ENCODE results near the gene CRLF2.
"Not testable (repeated sequence)": the region's sequence is repeated elsewhere in the genome, so short reads cannot be mapped to it uniquely, and the experiment has no call there.

The CRLF2 gene

DNA sequence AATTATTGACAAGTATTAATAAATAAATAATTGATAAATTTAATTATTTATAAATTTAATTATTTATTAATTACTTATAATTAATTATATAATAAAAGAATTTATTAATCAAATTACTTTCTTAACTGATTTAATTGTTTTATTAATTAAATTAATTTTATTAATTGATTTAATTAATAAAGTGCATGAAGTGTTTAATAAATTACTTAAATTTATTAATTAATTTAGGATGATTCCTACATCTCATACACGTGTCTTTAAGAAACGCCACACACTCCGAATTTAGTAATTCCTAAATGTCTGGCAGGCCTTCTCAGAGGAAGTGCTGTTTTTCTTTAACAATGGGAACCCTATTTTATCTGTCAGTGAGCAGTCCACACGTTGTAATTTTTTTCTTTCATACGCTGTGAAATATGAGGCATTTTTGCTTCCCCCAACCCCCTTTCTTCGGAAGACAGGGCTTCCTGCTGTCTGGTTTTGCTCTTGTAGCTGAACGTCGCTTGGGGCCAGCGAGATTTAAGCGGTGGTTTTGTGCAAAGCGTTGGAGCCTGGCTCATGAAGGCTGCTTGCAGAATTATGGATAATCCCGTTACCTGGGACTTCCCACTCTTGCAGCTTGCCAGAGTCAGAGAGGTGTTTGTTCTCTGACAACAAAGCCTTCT, 46.8 kb downstream of the CRLF2 start:
- no peak overlapping the region for H3K27ac ChIP-seq
- no peak for DNase-seq

DNA sequence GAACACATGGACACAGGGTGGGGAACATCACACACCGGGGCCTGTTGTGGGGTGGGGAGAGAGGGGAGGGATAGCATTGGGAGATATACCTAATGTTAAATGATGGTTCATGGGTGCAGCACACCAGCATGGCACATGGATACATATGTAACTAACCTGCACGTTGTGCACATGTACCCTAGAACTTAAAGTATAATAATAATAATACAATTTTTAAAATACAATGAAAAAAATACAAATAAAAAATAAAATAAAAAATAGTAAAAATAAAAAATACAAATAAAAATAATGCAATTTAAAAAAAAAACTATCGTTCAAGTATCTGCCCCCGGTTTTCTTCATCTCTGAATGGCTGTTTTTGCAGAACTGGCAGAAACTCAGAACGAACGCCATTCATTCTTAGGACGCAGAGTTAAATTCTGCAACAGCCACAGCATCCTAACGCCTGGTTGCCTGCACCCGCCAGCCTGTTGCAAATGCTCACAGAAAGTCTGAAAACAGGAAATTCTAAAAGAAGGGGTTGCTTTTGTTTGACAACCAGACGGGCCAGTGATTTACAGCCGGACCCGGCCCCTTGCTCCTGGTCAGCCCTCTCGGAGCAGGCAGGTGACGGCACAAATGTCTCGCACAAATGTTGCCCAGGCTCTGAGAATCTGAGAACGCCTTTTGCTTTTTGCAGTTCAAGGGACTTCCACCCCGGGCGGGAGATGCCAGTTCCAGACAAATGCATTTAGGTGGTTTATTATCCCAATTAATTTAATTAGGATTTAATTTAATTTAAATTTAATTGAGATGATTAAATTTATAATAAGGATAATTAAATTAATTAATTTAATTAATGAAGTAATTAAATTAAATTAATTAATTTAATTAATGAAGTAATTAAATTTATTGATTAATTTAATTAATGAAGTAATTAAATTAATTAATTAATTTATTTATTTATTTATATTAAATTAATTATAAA, 47.8 kb downstream of the CRLF2 start:
- no peak overlapping the region for H3K4me3 ChIP-seq (ENCODE audit: low read depth, low read length)
- H3K27ac ChIP-seq, result no peak overlapping the region
- no peaks in the 10 kb centered on the region for H3K27me3 ChIP-seq (replicated peaks)
- no peaks in the 10 kb centered on the region for H3K36me3 ChIP-seq (replicated peaks)
- TF ChIP-seq, protein P1, sequence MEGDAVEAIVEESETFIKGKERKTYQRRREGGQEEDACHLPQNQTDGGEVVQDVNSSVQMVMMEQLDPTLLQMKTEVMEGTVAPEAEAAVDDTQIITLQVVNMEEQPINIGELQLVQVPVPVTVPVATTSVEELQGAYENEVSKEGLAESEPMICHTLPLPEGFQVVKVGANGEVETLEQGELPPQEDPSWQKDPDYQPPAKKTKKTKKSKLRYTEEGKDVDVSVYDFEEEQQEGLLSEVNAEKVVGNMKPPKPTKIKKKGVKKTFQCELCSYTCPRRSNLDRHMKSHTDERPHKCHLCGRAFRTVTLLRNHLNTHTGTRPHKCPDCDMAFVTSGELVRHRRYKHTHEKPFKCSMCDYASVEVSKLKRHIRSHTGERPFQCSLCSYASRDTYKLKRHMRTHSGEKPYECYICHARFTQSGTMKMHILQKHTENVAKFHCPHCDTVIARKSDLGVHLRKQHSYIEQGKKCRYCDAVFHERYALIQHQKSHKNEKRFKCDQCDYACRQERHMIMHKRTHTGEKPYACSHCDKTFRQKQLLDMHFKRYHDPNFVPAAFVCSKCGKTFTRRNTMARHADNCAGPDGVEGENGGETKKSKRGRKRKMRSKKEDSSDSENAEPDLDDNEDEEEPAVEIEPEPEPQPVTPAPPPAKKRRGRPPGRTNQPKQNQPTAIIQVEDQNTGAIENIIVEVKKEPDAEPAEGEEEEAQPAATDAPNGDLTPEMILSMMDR (IDR thresholded peaks at IDR 0.05; ENCODE audit: low read depth, low read length, missing control alignments), result no peak
- no peak for DNase-seq
- in situ Hi-C loops (cut with HindIII; ENCODE audit: low pct_ligation_motif_present, low sequenced_read_pairs), result no loop called here

More for the DNA sequence above, 46.8 kb downstream of the CRLF2 start:
- in situ Hi-C loops (cut with HindIII; ENCODE audit: low pct_ligation_motif_present, low sequenced_read_pairs), result no loop called here
- no peak overlapping the region for H3K4me3 ChIP-seq (ENCODE audit: low read depth, low read length)
- TF ChIP-seq, protein P1 (IDR thresholded peaks at IDR 0.05; ENCODE audit: low read depth, low read length, missing control alignments), result no peak
- no peaks in the 10 kb centered on the region for H3K27me3 ChIP-seq (replicated peaks)
- no peaks in the 10 kb centered on the region for H3K36me3 ChIP-seq (replicated peaks)

DNA sequence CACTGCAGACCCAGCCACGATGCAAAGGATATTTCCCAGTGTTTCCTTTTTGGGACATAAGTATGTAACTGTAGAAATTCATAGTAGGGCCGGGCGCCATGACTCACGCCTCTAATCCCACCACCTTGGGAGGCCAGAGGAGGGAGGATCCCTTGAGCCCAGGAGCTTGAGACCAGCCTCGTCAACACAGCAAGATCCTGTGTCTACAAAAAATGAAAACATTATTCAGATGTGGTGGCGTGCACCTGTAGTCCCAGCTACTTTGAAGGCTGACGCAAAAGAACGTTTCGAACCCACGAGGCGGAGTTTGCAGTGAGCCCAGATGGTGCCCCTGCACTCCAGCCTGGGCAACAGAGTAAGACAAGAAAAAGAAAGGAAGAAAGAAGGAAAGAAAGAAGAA, 49.2 kb downstream of the CRLF2 start:
- Histone ChIP-seq H3K4me3 (ENCODE audit: low read depth, low read length) (no peak overlapping the region), H3K27ac (no peak overlapping the region), H3K27me3 (replicated peaks) (no peaks in the 10 kb centered on the region), H3K36me3 (replicated peaks) (no peaks in the 10 kb centered on the region)
- DNase-seq, result no peak
- TF ChIP-seq, protein P1 (IDR thresholded peaks at IDR 0.05; ENCODE audit: low read depth, low read length, missing control alignments), result no peak
- in situ Hi-C loops (cut with HindIII; ENCODE audit: low pct_ligation_motif_present, low sequenced_read_pairs), result no loop called here

DNA sequence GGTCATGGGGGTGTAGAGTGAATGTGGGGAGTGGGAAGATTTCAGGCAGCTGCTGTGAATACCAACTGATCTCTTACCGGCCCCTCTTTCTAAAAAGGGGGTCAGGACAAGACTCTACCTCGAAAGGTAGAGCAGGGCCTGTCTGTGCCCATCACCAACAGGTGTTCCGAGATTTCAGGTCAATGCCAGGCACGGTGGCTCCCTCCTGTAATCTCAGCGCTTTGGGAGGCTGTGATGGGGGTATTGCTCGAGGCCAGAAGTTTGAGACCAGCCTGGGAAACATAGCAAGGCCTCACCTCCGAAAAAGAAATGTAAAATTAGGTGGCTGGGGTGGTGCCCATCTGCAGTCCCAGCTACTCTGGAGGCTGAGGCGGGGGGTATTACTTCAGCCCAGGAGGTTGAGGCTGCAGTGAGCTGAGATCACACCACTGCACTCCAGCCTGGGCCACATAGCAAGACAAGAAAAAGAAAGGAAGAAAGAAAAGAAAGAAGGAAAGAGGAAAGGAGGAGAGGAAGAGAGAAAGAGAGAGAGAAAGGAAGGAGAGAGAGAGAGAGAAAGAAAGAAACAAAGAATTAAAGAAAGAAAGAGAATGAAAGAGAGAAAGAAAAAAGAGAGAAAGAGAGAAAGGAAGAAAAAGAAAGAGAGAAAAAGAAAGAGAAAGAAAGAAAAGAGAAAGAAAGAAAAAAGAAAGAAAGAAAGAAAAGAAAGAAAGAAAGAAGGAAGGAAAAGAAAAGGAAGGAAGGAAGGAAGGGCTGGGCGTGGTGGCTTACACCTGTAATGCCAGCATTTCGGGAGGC, 50.1 kb downstream of the CRLF2 start:
- Histone ChIP-seq H3K27ac (no peak overlapping the region), H3K27me3 (replicated peaks) (no peaks in the 10 kb centered on the region), H3K36me3 (replicated peaks) (no peaks in the 10 kb centered on the region), H3K4me3 (ENCODE audit: low read depth, low read length) (no peak overlapping the region)
- in situ Hi-C loops (cut with HindIII; ENCODE audit: low pct_ligation_motif_present, low sequenced_read_pairs), result no loop called here
- no peak for DNase-seq
- TF ChIP-seq, protein P1 (IDR thresholded peaks at IDR 0.05; ENCODE audit: low read depth, low read length, missing control alignments), result no peak

DNA sequence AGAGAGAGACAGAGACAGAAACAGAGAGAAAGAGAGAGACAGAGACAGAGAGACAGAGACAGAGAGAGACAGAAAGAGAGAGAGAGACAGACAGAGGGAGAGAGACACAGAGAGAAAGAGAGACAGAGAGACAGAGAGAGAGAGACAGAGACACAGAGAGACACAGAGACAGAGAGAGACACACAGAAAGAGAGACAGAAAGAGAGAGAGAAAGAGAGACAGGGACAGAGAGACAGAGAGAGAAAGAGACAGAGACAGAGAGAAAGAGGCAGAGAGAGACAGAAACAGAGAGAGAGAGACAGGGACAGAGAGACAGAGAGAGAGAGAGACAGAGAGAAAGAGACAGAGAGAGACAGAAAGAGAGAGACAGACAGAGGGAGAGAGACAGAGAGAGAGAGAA, 52.9 kb downstream of the CRLF2 start:
- no peaks in the 10 kb centered on the region for H3K27me3 ChIP-seq (replicated peaks)
- in situ Hi-C loops (cut with HindIII; ENCODE audit: low pct_ligation_motif_present, low sequenced_read_pairs), result no loop called here

DNA sequence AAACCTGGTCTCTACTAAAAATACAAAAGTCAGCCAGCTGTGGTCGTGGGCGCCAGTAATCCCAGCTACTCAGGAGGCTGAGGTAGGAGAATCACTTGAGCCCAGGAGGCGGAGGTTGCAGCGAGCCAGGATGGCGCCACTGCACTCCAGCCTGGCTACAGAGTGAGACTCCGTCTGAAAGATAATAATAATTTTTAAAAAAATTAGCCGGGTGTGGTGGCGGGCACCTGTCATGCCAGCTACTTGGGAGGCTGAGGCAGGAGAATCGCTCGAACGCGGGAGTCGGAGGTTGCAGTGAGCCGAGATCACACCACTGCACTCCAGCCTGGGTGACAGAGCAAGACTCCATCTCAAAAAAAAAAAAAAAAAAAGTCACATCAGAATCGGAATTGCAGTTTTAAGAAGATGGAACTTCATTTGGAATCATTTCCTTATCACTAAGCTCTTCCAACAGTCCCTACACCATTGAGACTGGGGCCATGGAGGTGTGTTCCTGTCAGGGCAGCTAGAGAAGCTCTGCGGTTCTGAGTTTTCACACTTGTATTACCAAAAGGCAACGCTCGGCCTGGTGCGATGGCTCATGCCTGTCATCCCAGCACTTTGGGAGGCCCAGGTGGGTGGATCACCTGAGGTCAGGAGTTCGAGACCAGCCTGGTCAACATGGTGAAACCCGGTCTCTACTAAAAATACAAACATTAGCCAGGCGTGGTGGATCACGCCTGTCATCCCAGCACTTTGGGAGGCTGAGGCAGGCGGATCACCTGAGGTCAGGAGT, 55.6 kb downstream of the CRLF2 start:
- H3K36me3 ChIP-seq (replicated peaks); H3K4me3 ChIP-seq (ENCODE audit: low read depth, low read length); H3K27me3 ChIP-seq (replicated peaks); H3K27ac ChIP-seq; in situ Hi-C loops (cut with HindIII; ENCODE audit: low pct_ligation_motif_present, low sequenced_read_pairs); DNase-seq: not testable (repeated sequence)

More for the DNA sequence above, 52.9 kb downstream of the CRLF2 start:
- H3K27ac ChIP-seq, result no peak overlapping the region
- DNase-seq, result no peak
- H3K4me3 ChIP-seq (ENCODE audit: low read depth, low read length), result no peak overlapping the region
- H3K36me3 ChIP-seq (replicated peaks), result no peaks in the 10 kb centered on the region
- TF ChIP-seq, protein P1 (IDR thresholded peaks at IDR 0.05; ENCODE audit: low read depth, low read length, missing control alignments), result no peak
